PFSK-1 (cell line): ENCODE data around the gene TMEM245.

Experiments used
- FOXP2 ChIP-seq: optimal IDR thresholded peaks from 2 replicates; pipeline ENCODE3; 2011; ENCODE audit warnings: borderline replicate concordance, control low read depth, inconsistent platforms; ENCODE audit not compliant: insufficient read depth; ENCODE audit errors: extremely low read length, extremely low read depth
- POLR2AphosphoS5 ChIP-seq: IDR thresholded peaks from 2 replicates; pipeline ENCODE4 v1.6.1; 2012; ENCODE audit warnings: low read depth, mild to moderate bottlenecking, control low read depth, low read length, moderate library complexity
- SIN3A ChIP-seq: IDR thresholded peaks from 2 replicates; pipeline ENCODE4 v1.6.1; 2012; ENCODE audit warnings: mild to moderate bottlenecking, low read length, moderate library complexity, borderline replicate concordance; ENCODE audit not compliant: insufficient read depth
- TAF1 ChIP-seq: IDR thresholded peaks from 2 replicates; pipeline ENCODE4 v1.6.1; 2012; ENCODE audit warnings: low read length, control low read depth, borderline replicate concordance; ENCODE audit not compliant: insufficient read depth
- TF ChIP-seq, protein P1 (sequence below), 2 experiments: IDR thresholded peaks; 2 replicates each; pipeline versions ENCODE4 v1.6.1 to v1.8.0; 2011 to 2012; ENCODE audit warnings: low read depth in 2 of 2, low read length in 2 of 2, control low read depth in 1 of 2, inconsistent platforms in 1 of 2, mild to moderate bottlenecking in 1 of 2, moderate library complexity in 1 of 2; ENCODE audit not compliant: insufficient read depth in 1 of 2

TMEM245 gene

DNA sequence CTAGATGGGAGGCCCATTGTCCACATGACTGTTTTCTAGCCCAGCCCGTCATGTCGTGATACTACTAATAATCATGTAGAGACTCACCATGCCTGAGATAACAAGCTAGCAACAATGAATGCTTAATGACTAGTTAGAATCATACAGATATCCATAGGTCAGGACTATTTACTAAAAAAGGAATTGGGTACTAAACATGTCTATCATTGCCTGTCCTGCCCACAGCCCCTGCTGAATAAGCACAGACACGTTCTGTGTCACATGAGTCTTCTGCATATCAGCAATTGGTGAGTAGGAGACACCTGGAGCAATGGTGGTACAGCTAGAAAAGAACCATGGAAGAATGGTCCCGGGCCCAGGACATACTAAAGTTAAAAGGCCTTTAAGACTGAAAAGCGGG, 29.3 kb upstream of the TMEM245 start:
- TF ChIP-seq, protein P1, sequence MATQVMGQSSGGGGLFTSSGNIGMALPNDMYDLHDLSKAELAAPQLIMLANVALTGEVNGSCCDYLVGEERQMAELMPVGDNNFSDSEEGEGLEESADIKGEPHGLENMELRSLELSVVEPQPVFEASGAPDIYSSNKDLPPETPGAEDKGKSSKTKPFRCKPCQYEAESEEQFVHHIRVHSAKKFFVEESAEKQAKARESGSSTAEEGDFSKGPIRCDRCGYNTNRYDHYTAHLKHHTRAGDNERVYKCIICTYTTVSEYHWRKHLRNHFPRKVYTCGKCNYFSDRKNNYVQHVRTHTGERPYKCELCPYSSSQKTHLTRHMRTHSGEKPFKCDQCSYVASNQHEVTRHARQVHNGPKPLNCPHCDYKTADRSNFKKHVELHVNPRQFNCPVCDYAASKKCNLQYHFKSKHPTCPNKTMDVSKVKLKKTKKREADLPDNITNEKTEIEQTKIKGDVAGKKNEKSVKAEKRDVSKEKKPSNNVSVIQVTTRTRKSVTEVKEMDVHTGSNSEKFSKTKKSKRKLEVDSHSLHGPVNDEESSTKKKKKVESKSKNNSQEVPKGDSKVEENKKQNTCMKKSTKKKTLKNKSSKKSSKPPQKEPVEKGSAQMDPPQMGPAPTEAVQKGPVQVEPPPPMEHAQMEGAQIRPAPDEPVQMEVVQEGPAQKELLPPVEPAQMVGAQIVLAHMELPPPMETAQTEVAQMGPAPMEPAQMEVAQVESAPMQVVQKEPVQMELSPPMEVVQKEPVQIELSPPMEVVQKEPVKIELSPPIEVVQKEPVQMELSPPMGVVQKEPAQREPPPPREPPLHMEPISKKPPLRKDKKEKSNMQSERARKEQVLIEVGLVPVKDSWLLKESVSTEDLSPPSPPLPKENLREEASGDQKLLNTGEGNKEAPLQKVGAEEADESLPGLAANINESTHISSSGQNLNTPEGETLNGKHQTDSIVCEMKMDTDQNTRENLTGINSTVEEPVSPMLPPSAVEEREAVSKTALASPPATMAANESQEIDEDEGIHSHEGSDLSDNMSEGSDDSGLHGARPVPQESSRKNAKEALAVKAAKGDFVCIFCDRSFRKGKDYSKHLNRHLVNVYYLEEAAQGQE (IDR thresholded peaks at IDR 0.05; ENCODE audit: insufficient read depth in 1 of 2, low read depth in 2 of 2, low read length in 2 of 2): no peak
- TF ChIP-seq FOXP2 (no peak), SIN3A (no peak), TAF1 (no peak), POLR2AphosphoS5 (no peak)

DNA sequence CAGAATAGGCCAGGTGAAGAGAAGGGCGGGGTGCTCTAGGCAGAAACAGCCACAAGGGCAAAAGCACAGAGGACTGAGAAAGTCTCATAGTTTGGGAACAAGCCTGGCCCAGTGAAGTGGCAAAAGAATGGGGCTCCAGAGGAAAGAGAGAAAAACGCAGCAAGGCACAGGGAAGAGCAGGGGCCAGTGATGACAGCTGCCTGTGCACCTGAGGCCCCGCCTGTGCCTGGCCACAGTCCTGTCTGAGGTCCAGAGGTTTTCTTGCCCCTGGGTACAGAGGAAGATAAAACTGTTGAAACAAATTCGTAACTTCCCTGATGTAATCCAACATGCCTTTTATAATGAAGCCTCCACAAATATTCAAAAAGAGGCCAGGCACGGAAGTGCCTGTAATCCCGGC, 25.3 kb upstream of the TMEM245 start:
- TF ChIP-seq FOXP2 (no peak), POLR2AphosphoS5 (no peak), TAF1 (no peak), SIN3A (no peak)
- TF ChIP-seq, protein P1 (IDR thresholded peaks at IDR 0.05; ENCODE audit: insufficient read depth in 1 of 2, low read depth in 2 of 2, low read length in 2 of 2): no peak

DNA sequence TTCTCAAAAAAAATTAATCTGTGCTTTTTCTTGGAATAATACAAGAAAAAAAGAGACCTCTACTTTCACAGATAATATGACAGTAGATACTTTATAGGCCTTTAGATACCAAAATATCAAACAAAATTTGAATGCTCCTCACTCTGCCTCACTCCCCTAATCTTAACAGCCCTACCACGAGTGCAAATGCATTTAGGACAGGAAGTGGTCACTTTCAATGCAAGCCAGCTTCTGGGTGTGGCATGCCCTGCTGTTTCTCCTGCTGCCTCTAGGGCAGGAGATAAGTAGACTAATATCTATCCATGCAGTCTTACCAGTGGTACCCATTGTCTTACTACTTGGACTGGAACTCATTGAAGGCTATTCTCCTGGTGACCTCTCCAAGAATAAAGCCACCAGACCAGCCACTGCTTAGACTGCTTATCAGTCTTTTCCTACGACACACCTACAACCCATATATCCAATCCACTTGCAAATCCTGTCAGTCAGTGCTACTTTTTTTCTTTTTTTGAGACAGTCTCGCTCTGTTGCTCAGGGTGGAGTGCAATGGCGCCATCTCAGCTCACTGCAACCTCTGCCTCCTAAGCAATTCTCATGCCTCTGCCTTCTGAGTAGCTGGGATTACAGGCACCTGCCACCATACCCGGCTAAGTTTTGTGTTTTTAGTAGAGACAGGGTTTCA, 24.3 kb upstream of the TMEM245 start:
- TF ChIP-seq TAF1 (no peak), FOXP2 (no peak), SIN3A (no peak), POLR2AphosphoS5 (no peak)
- TF ChIP-seq, protein P1 (IDR thresholded peaks at IDR 0.05; ENCODE audit: insufficient read depth in 1 of 2, low read depth in 2 of 2, low read length in 2 of 2): no peak

DNA sequence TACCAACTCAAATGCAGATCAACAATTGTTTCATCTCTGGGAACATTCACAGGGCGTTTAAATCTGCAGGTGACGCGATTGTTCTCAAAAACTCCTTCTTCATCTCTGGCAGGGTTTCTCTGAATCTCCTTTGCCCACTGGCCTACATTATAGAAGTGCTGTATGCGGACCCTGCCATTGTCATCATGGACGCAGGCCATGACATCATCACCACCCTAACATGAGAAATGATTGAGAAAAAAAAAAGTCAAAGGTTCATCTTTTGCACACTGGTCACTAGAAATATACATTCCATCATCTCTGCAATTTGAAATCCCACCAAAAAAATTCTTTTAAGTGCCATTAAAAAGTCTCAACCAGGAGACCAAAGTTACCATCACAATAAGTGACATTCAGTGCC, 21.6 kb upstream of the TMEM245 start:
- no peak for TF ChIP-seq SIN3A
- TF ChIP-seq, protein P1 (IDR thresholded peaks at IDR 0.05; ENCODE audit: insufficient read depth in 1 of 2, low read depth in 2 of 2, low read length in 2 of 2): no peak
- no peak for TF ChIP-seq FOXP2
- TF ChIP-seq TAF1: no peak
- no peak for TF ChIP-seq POLR2AphosphoS5

DNA sequence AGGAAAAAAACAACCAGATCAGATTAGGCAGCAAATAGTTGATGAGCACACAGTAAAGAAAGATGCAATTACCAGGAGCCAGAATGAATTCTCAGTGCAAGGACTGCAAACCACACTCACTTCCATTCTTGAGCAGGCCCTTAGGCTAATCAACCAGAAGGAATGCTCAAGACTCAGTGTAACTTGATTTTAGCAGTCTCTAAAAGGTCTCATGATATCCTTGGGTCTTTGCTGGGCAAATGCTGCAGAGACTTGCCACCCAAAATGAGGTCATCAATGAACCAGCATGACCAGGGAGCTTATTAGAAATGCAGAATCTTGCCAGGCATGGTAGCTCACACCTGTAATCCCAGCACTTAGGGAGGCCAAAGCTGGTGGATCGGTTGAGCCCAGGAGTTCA, 20.1 kb upstream of the TMEM245 start:
- no peak for TF ChIP-seq POLR2AphosphoS5
- TF ChIP-seq, protein P1 (IDR thresholded peaks at IDR 0.05; ENCODE audit: insufficient read depth in 1 of 2, low read depth in 2 of 2, low read length in 2 of 2): no peak
- TF ChIP-seq SIN3A: no peak
- no peak for TF ChIP-seq FOXP2
- no peak for TF ChIP-seq TAF1
